SKM-1 (cell line): ENCODE measurements around the gene KLHDC4.
A peak's percentile ranks its signal among the peaks of the same experiment; 100 is the strongest.
"Not testable (repeated sequence)": the region's sequence is repeated elsewhere in the genome, so short reads cannot be mapped to it uniquely, and the experiment has no call there.

Source experiments
- DNase-seq: peaks from one replicate; lab custom pipeline; 2025; ENCODE audit not compliant: unreplicated experiment; lab: John Stamatoyannopoulos, UW

KLHDC4 gene

GRCh38 chr16:87721622-87722585 is 43.9 kb downstream of the KLHDC4 start:
- DNase-seq = no peak

GRCh38 chr16:87720446-87720845 is 45.3 kb downstream of the KLHDC4 start:
- DNase-seq = no peak

DNA sequence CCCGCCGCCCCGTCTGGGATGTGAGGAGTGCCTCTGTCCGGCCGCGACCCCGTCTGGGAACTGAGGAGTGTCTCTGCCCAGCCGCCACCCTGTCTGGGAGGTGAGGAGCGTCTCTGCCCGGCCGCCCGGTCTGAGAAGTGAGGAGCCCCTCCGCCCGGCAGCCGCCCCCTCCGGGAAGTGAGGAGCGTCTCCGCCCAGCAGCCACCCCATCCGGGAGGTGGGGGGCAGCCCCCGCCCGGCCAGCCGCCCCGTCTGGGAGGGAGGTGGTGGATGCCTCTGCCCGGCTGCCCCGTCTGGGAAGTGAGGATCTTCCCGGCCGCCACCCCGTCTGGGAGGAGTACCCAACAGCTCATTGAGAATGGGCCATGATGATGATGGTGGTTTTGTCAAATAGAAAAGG is 47.0 kb downstream of the KLHDC4 start:
- not testable (repeated sequence) for DNase-seq

DNA sequence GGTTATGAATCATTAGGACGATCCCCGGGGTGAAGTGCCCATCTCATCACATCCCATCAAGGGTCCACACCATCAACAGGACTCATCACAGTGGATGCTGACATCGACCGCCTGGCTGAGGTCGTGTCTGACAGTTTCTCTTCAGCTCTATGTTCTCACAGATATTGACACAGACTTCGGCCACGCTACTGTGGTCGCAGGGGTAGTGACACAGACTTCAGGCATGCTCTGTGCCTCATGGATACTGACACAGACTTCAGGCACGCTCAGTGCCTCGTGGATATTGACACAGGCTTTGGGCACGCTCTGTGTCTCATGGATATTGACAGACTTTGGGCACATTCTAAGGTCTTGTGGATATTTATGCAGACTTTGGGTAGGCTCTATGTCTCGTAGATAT is 50.1 kb downstream of the KLHDC4 start:
- no peak for DNase-seq

DNA sequence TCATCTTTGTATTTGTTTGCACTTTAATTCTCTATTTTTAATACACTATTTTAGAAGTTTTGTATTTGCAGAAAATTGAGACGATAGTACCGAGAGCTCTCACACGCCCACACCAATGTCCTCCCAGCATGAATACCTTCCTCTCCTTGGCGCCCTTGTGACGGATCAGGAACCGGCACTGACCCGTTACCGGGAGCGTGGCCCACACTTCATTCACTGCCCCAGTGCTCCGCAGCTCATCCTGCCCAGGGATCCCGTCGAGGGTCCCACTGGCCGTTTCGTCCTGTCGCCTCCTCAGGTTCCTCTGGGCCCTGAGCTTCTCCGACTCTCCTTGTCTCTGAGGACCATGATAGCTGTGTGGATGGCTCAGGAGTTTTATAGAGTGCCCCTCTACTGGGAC is 50.6 kb downstream of the KLHDC4 start:
- DNase-seq = no peak

GRCh38 chr16:87713451-87714229 is 52.1 kb downstream of the KLHDC4 start:
- DNase-seq = no peak

DNA sequence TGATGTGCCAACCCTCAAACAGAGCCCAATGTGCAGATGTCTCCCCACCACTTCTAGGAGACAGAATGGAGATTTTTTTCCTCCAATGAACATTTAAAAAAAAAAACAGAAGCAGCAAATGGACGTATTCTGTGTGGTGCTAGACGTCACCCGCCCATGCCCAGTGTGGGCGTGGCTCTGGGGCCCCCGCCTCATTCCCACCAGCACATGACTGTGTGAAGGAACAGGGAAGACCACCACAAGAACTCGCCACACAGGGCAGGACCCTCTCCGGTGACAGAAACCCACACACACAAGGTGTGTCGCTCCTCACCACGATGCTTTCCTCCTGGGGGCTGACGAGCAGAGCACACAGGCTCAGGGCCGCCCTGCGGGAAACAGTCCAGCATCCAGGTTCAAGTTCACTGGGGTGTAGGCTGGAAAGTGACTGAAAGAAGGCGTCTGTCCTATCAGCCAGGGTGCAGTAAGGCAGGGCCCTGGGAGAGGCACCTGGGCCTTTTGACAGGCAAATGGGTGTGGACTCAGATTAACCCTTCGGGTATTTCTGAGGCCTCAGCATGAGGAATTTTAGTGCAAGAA is 53.5 kb downstream of the KLHDC4 start:
- no peak for DNase-seq

- DNase-seq = no peak
Measured at GRCh38 chr16:87710887-87711286, 54.9 kb downstream of the KLHDC4 start.

DNA sequence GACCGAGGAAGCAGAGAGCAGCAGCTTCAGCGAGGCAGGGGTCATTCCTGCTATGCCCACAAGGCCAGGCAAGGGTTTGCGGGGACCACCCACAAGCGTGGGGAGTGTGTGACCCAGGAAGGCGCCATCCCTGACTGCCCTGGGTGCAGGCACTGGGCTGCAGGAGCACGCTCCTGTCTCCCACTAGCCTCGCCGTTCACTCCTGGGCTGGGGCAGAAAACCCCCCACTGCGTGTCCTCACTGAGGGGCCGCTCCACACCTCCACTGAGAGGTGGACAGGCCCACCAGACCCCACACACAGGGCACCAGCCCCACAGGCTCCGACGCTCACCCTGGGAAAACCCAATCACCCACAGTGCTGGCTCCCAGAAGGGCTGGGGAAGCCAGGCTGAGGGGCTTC is 56.1 kb downstream of the KLHDC4 start:
- DNase-seq = no peak

DNA sequence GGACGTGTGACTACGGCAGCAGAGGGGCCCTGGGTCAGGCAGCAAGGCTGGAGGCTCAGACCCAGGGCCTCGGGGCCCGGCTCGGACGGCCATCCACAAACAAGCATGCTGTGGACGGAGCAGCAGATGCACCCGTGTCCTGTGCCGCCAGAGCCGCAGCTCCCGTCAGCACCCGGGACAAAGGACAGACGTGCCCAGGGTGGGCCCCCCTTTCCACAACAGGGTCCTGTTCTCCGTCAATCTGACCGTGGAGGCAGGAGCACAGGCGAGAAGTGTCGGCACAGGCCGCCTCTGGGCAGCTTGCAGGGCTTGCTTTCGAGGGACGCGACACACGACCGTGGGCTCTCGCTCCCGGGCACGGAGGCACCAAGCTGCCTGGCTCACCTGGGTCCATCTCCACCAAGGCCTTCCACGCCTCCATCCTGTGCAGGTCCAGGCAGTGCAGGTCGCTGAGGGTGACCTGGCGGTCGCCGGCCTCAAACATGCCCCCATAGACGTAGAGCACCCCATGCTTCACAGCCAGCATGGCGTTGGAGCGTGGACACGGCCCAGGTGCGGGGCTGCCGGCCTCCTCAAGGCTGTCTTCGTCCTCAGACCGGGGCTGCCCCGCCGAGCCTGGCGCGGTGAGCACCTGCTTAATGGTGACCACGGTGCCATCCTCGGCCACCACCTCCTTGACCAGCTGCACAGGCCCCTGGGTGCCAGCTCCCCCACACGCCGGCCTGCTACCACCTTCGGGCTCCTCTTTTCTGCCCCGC is 56.7 kb downstream of the KLHDC4 start:
- no peak for DNase-seq

DNA sequence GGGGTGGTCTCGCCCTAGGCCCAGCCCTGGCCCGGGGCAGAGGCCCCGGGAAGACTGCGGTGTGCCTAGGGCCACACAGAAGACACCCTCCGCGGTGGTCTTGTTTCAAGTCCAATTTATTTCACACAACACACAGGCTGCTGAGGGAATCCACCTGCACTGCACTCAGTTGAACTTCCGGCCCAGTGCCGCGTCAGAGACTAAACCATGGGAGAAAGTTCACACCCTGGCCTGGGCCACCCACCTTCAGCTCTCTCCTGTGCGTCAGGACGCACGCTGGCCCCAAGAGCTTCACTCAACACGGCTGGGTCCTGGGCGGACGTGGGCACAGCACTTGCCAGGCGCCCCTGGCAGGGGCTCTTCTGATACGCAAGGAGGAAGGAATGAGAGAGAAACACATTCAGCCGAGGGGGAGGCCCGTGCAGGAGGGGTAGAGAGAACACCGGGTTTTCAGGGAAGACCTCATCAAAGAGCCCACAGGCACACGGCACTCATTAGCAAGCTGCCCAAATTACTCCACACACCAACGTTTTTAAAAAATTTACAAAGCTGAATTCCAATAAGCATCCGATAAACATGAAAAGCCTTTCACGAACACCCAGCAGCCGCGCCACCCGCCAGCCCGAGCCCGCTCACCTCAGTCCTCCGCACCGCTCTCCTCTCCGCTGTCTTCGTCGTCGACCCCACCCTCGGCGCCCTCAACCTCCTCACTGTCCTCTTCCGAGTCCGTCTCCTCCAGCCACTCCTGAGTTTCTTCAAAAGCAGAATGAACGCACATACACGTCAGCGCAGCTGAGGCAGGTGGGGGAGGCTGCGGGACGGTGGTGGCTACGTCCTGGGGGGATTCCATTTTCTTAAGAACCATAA is 57.8 kb downstream of the KLHDC4 start:
- DNase-seq = no peak

DNA sequence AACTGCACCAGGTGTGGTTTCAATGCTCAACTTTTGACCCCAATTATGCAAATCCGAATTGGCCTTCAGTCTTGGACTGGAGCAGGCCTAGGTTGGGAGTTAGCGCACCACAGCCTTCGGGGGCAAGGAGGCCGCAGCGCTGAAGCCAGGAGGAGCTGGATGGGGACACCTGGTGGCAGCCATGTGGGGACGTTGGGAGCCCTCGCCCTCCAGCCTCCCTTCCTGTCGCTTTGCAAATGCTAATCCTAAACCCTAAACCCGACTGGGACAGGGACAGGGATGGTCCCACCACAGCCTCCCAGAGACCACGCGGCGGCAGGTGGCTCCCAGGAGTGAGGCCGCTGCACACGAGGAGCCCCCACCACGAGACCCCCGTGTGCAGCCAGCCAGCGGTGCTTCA is 58.7 kb downstream of the KLHDC4 start:
- no peak for DNase-seq

DNA sequence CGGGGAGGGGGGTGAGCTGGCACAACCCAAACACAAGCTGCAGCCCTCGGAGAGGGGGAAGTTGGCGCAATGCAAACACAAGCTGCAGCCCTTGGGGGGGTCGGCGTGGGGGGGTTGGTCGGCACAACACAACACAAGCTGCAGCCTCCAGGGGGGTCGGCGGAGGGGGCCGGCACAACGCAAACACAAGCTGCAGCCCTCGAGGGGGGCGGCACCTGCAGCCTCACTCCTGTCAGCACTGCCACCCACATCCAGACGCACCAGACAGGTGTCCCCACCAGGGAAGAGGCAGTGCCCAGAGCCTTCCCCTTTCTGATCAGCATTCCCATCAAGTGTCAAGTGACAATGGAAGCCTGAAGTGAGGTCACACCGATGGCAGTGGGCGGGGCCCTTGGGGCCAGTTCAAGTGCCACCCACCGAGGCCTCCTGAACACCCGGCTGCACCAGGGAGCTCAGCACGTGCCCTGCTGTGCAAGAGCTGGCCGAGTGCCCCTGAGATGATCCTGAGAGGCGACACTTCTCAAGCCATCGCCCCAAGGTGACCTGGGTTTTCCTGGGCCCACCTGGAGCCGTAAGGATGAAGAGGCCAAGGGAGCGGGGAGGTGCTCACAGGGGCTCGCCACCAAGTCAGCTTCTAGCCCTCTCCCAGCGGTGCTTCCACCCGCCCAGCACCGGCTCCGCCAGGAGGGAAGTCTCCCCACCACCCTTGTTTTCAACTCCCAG is 59.3 kb downstream of the KLHDC4 start:
- no peak for DNase-seq

- DNase-seq = no peak
Measured at GRCh38 chr16:87705771-87706277, 60.0 kb downstream of the KLHDC4 start.

DNA sequence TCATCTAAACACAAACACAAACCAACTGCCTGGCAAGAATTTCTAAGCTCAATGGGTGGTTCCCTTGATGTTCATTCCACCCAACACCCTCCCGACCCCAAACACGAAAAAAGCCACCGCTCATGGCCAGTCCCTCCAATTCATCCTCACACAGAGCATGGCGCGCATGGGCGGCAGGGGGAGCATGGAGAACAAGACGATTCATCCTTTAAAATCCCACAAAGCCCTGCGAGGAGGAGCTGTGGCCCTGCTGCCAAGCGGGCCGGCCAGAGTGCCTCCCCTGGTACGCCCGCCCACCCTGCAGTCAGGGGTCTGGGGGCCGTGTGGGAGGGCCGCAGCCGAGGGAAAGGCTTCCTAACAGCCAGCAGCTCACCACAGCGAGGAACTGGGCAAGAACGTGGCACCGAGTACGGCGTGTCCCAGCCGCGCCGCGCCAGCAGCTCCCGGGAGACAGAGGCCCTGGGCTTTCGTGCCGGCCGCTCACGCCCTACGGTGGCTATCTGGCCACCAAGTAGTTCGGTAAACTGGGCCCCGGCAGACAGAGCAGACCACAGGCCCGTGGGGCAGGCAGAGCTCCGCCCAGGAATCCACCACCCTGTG is 60.9 kb downstream of the KLHDC4 start:
- no peak for DNase-seq

DNA sequence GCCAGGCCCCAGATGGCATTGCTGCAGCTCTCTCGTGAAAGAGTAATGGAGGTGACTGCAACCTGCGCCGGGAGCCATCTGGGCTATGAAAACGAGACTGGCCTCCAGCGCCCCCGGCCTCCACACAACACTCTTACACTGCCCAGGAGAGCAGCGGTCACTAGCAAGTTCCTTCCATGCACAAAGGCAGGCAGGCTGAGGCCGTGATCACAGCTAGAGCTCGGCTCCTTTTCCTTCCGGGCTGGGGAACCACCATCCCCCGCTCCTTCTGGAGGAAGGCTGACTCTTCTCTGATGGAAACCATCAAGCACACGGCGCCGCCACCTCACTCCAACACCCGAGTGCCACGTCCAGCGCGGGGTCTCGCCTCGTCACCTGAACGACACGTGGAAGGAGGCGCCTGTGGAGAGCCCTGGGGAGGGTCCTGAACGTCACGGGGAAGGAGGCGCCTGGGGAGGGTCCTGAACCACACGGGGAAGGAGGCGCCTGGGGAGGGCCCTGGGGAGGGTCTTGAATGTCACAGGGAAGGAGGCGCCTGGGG is 61.9 kb downstream of the KLHDC4 start:
- DNase-seq = no peak

GRCh38 chr16:87703071-87703470 is 62.7 kb downstream of the KLHDC4 start:
- no peak for DNase-seq

DNA sequence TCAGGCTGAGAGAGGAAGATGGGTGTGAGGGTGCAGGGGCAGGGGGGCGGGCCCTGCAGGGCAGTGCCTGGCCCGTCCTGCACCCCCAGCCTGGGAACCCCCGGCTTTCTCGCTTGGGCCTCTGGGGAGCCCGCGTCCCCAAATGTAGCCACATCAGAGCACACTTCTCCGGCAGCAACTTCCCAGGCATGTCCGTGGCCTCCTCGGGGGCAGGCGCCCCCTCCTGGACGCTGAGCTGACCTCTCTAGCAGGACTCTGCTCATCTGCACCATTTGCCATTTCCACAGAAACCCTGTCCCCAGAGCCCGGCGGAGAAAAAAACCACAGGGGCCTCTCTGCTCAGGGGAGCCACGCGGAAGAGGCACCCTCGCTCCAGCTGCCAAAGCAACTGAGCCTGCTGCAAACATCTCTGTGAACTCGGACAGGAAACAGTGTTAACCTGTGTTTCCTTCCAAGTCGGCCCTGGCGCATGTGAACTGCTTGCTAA is 63.4 kb downstream of the KLHDC4 start:
- peak; percentile 25 for DNase-seq
